22Rv1 (cell line): ENCODE results near the gene PNPLA3.

ENCODE experiments used
- H3K27ac ChIP-seq: fragments of 450-650 bp; 2 replicates; pipeline ENCODE4 v1.5.1; 2017
- ZFX ChIP-seq: fragments of 450-650 bp; IDR thresholded peaks from 2 replicates; pipeline ENCODE4 v1.6.1; 2017; ENCODE audit warnings: antibody characterized with exemption, borderline replicate concordance
- TF ChIP-seq, protein P1 (sequence below): fragments of 450-650 bp; IDR thresholded peaks from 2 replicates; pipeline ENCODE4 v1.5.1; 2017; ENCODE audit warnings: mild to moderate bottlenecking

The PNPLA3 gene

DNA sequence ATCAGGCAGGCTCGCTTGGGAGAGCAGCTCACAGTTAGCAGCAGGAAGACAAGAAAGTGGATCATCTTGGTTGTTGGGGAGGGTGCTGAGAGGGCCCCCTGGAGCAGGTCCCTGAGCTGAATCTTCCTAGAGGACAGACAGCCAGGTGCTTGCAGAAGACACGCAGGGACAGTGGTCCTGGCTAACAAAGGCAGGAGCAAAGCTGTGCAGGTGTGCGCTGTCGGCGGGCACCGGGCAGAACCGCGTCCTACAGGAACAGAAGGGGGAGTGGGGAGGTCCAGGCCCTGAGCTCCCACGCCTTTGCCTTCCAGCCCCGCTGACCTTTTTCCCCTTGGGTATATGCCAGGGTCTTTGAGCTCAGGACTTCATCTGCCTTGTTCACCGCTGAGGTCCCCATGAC, 70.4 kb downstream of the PNPLA3 start:
- TF ChIP-seq, protein P1, sequence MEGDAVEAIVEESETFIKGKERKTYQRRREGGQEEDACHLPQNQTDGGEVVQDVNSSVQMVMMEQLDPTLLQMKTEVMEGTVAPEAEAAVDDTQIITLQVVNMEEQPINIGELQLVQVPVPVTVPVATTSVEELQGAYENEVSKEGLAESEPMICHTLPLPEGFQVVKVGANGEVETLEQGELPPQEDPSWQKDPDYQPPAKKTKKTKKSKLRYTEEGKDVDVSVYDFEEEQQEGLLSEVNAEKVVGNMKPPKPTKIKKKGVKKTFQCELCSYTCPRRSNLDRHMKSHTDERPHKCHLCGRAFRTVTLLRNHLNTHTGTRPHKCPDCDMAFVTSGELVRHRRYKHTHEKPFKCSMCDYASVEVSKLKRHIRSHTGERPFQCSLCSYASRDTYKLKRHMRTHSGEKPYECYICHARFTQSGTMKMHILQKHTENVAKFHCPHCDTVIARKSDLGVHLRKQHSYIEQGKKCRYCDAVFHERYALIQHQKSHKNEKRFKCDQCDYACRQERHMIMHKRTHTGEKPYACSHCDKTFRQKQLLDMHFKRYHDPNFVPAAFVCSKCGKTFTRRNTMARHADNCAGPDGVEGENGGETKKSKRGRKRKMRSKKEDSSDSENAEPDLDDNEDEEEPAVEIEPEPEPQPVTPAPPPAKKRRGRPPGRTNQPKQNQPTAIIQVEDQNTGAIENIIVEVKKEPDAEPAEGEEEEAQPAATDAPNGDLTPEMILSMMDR = no peak
- no peak for TF ChIP-seq ZFX
- no peak overlapping the region for H3K27ac ChIP-seq

DNA sequence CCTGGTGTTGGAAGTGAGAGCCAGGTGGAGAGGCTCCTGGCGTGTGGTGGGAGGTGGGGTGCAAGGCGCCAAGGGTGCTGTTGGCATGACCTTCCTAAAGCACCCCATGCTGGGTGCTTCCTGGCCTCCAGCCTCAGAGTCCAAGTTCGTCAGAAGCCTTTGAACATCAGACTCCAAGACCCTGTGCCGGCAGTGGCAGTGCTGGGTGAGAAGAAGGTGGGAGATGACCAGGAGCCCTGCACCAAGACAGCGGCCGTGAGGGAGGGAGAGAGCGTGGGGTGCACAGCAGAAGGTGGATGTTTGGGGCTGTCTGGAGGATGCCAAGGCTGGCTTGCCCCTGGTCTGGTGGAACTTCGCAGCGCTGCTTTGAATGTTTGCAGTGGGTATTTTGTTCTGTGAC, 70.8 kb downstream of the PNPLA3 start:
- H3K27ac ChIP-seq = no peak overlapping the region

DNA sequence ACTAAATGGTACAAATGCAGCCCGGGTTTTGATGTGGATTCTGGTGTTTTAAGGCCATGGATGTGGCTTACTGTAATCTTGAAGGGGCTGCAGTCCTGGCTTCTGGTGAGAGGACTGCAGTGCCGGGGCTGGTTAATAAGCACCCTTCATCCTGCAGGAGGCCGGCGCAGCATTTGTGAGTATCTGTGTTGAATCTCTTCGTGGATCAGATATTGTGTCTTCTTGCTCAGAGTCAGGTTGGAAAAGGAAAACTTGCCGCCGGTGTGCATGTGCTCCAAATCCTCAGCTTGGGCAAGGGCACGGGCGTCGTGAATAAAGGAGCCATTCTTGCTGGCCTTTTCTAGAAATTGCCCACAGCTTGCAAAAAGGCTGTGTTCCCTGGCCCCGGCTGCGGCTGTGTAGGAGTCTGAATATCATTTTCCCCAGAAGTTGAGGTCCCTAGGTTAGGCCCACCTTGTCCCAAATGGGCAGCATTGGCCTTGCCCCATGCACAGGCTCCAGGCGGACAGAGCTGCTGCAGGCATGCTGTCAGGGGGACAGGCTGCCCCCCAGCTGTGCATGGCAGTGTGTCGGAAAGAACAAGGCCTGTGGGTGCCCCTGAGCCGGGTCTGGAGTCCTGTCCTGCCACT, 71.6 kb downstream of the PNPLA3 start:
- TF ChIP-seq, protein P1 = no peak
- no peak for TF ChIP-seq ZFX
- H3K27ac ChIP-seq = no peak overlapping the region

More for the DNA sequence above, 70.8 kb downstream of the PNPLA3 start:
- TF ChIP-seq ZFX = no peak
- TF ChIP-seq, protein P1 = no peak

- TF ChIP-seq, protein P1 = no peak
- TF ChIP-seq ZFX = no peak
- H3K27ac ChIP-seq = no peak overlapping the region
Measured at GRCh38 chr22:43995798-43996169, 72.2 kb downstream of the PNPLA3 start.

DNA sequence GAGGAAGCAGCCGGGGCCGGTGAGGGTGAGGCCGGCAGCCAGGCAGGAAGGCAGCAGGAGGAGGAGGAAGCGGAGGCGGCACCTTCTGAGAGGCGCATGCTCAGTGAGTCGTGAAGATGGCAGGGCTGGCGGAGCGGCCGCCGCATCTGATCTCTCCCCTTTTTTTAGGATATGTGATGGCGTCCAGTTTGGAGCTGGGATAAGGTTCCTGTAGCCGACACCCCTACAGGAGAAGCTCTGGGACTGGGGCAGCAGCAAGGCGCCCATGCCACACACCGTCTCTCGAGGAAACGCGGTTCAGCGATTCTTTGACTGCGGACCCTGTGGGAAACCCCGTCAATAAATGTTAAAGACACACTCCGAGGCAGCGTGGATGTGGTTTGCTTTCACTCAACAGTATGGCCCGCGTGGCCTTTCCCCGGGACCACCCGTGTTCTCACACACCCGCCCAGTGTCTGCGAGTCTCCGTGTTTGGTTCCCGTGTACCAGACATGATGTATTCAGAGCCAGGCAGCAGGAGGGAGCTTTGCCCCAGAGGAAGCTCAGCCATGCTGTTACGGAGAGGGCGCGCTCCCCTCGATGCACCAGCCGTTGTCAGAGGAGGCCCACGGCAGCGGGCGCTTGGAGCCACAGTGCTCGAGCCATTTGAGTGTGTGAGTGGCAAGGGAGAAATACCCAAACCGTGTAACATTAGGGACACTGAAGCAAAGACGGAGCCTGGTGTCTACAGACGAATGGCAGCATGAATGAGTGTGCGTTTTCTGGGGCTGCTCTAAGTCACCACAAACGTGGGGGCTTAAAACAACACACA, 72.8 kb downstream of the PNPLA3 start:
- H3K27ac ChIP-seq = no peak overlapping the region
- TF ChIP-seq ZFX = no peak
- TF ChIP-seq, protein P1 = no peak

DNA sequence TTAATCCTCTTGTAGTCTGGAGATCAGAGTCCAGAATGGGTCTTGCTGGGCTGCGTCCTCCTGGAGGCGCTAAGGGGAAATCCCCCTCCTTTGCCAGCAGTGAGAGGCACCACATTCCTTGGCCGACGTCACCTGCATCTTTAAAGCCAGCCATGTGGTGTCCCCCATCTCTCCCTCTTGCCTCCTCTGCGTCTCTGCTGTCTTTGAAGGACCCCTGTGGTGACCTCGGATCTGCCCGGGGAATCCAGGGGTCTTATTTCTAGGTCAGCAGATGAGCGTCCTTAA, 73.3 kb downstream of the PNPLA3 start:
- TF ChIP-seq, protein P1 = no peak
- TF ChIP-seq ZFX = no peak
- no peak overlapping the region for H3K27ac ChIP-seq
